Activated CD4-positive, alpha-beta memory T cell treated with anti-CD3 and anti-CD28 coated beads, Interleukin-2, amount 10 ng/mL, durations not matched to agents 7 days and 5 days (primary cell): Measurements from ENCODE around the gene RAD51AP2. TPM values are rescaled to one million over a fixed set of nuclear protein-coding genes. Genes with fewer than 3 reads are reported as not detected.

Experiments used
- CTCF ChIA-PET: fragments of 350-600 bp; sonication (Branson Sonifier 250); formaldehyde crosslinking; loops from one replicate; lab custom pipeline; 2021; ENCODE audit warnings: antibody characterized with exemption, inconsistent platforms; lab: Charles Lee
- POLR2A ChIA-PET: fragments of 350-600 bp; sonication (Branson Sonifier 250); formaldehyde crosslinking; loops from one replicate; lab custom pipeline; 2021; ENCODE audit warnings: antibody characterized with exemption; lab: Charles Lee
- DNase-seq: peaks from one replicate; pipeline ENCODE4 v3.0.0-alpha.2; 2020
- H3K27ac Mint-ChIP-seq: one replicate; pipeline ENCODE4 v1.8.0; 2021; ENCODE audit warnings: mild to moderate bottlenecking, mixed read lengths
- H3K27me3 Mint-ChIP-seq: one replicate; pipeline ENCODE4 v1.8.0; 2021; ENCODE audit warnings: mixed read lengths
- H3K36me3 Mint-ChIP-seq: one replicate; pipeline ENCODE4 v1.8.0; 2021; ENCODE audit warnings: low read depth, mixed read lengths
- H3K4me1 Mint-ChIP-seq: one replicate; pipeline ENCODE4 v1.8.0; 2021; ENCODE audit warnings: mixed read lengths
- H3K4me3 Mint-ChIP-seq: one replicate; pipeline ENCODE4 v1.8.0; 2021; ENCODE audit warnings: mild to moderate bottlenecking, mixed read lengths
- H3K9me3 Mint-ChIP-seq: one replicate; pipeline ENCODE4 v1.8.0; 2021; ENCODE audit warnings: mixed read lengths
- total RNA-seq, 2 experiments: library from RNA; stranded (reverse); gene quantifications; one replicate each; pipeline ENCODE4 v1.2.3, GENCODE V29; 2021

RAD51AP2 gene
- total RNA-seq, 2 experiments from 2014 or later: not detected

GRCh38 chr2:17476064-17476463 lies 42.2 kb downstream of the RAD51AP2 start:
- no peak for DNase-seq
- ChIA-PET CTCF (interaction anchor here (0.9 kb wide), 1 partner anchor 10 kb away, joined by 3 read pairs; no protein-coding TSS in a partner anchor), POLR2A (no interaction called here)
- H3K27ac Mint-ChIP-seq: no peak overlapping the region
- H3K4me1 Mint-ChIP-seq: no peaks in the 10 kb centered on the region
- no peak overlapping the region for H3K4me3 Mint-ChIP-seq
- no peaks in the 10 kb centered on the region for H3K27me3 Mint-ChIP-seq
- H3K9me3 Mint-ChIP-seq: no peaks in the 10 kb centered on the region
- no peaks in the 10 kb centered on the region for H3K36me3 Mint-ChIP-seq

- no peaks in the 10 kb centered on the region for H3K4me1 Mint-ChIP-seq
- no peaks in the 10 kb centered on the region for H3K27me3 Mint-ChIP-seq
- POLR2A ChIA-PET: no interaction called here
- peaks cover 4% of the 10 kb centered on the region for H3K9me3 Mint-ChIP-seq
- CTCF ChIA-PET: no interaction called here
- H3K4me3 Mint-ChIP-seq: no peak overlapping the region
- no peak for DNase-seq
- H3K36me3 Mint-ChIP-seq: no peaks in the 10 kb centered on the region
- no peak overlapping the region for H3K27ac Mint-ChIP-seq
Observed at GRCh38 chr2:17475286-17475685, 43.0 kb downstream of the RAD51AP2 start.

- no peak overlapping the region for H3K27ac Mint-ChIP-seq
- H3K36me3 Mint-ChIP-seq: no peaks in the 10 kb centered on the region
- H3K9me3 Mint-ChIP-seq: peaks cover 5% of the 10 kb centered on the region
- H3K4me1 Mint-ChIP-seq: no peaks in the 10 kb centered on the region
- H3K27me3 Mint-ChIP-seq: no peaks in the 10 kb centered on the region
- POLR2A ChIA-PET: no interaction called here
- CTCF ChIA-PET: no interaction called here
- DNase-seq: no peak
- H3K4me3 Mint-ChIP-seq: no peak overlapping the region
Observed at GRCh38 chr2:17471979-17472378, 46.3 kb downstream of the RAD51AP2 start.

- Mint-ChIP-seq H3K4me1 (no peaks in the 10 kb centered on the region), H3K36me3 (no peaks in the 10 kb centered on the region), H3K27me3 (no peaks in the 10 kb centered on the region), H3K9me3 (peaks cover 5% of the 10 kb centered on the region), H3K4me3 (no peak overlapping the region), H3K27ac (no peak overlapping the region)
- ChIA-PET POLR2A (no interaction called here), CTCF (interaction anchor here (0.6 to 1.8 kb wide), 4 partner anchors 174 to 1218 kb away, joined by 3 to 10 read pairs (median 4); no protein-coding TSS in a partner anchor)
- DNase-seq: no peak
Observed at GRCh38 chr2:17470855-17471641, 47.2 kb downstream of the RAD51AP2 start.

- peaks cover 4% of the 10 kb centered on the region for H3K9me3 Mint-ChIP-seq
- no peak overlapping the region for H3K4me3 Mint-ChIP-seq
- ChIA-PET POLR2A (no interaction called here), CTCF (no interaction called here)
- no peaks in the 10 kb centered on the region for H3K27me3 Mint-ChIP-seq
- H3K4me1 Mint-ChIP-seq: no peaks in the 10 kb centered on the region
- H3K36me3 Mint-ChIP-seq: no peaks in the 10 kb centered on the region
- no peak overlapping the region for H3K27ac Mint-ChIP-seq
- DNase-seq: no peak
Observed at GRCh38 chr2:17461087-17461475, 57.2 kb downstream of the RAD51AP2 start.

Other genes starting within 250 kb of the RAD51AP2 start
- gene VSNL1, start 22.3 kb upstream of the RAD51AP2 start, total RNA-seq: not detected
- gene SMC6, start 235.4 kb upstream of the RAD51AP2 start, total RNA-seq: 10 to 100 TPM; 36.0 to 36.5 TPM
- gene GEN1, start 235.7 kb upstream of the RAD51AP2 start, total RNA-seq: 10 to 100 TPM; 32.2 to 38.6 TPM